A549 (cell line): ENCODE measurements around the gene NOXO1. TPM values are rescaled to one million over a fixed set of nuclear protein-coding genes. Genes with fewer than 3 reads are reported as not detected.

Experiments used
- ATAC-seq, 2 experiments: fragments of 200-7000 bp in 1 of 2; fragments of >200 bp in 1 of 2; cut with Nextera tagmentation in 1 of 2; cut with Tn5 transposase in 1 of 2; 3 replicates each; pipeline versions ENCODE4 v1.8.0 to v1.9.1; 2018 to 2020; ENCODE audit warnings: mild to moderate bottlenecking in 1 of 2, moderate library complexity in 1 of 2
- CTCF ChIA-PET: fragments of 300-600 bp; sonication (Branson Sonifier 250); formaldehyde crosslinking; extraction: SDS; loops from one replicate; lab custom pipeline; 2021; ENCODE audit warnings: antibody characterized with exemption, inconsistent platforms; lab: Yijun Ruan, JAX
- POLR2A ChIA-PET: fragments of 350-600 bp; formaldehyde crosslinking; extraction: SDS; loops from one replicate; lab custom pipeline; 2021; ENCODE audit warnings: antibody characterized with exemption, inconsistent platforms; lab: Yijun Ruan, JAX
- DNase-seq, 2 experiments: peaks; one replicate each; pipeline versions ENCODE4 v3.0.0 to v3.0.0-alpha.2; 2011 to 2016; ENCODE audit warnings: low read depth in 1 of 2, low spot score in 1 of 2
- FAIRE-seq: peaks from 2 replicates; lab custom pipeline; 2011; peaks lifted over from hg19 to GRCh38; lab: Jason Lieb, UNC
- H3K27ac ChIP-seq, 2 experiments: fragments of >200 bp; sonication (Bioruptor Twin); formaldehyde crosslinking; 3 replicates each; pipeline ENCODE4 v1.5.1; 2016 to 2017
- H3K4me1 ChIP-seq: fragments of >200 bp; sonication (Bioruptor Twin); formaldehyde crosslinking; 3 replicates; pipeline ENCODE4 v1.6.1; 2016
- H3K4me2 ChIP-seq: fragments of >200 bp; sonication (Bioruptor Twin); formaldehyde crosslinking; 3 replicates; pipeline ENCODE4 v1.6.1; 2016
- H3K4me3 ChIP-seq: fragments of >200 bp; sonication (Bioruptor Twin); formaldehyde crosslinking; 3 replicates; pipeline ENCODE4 v1.5.1; 2016
- H3K9me3 ChIP-seq: fragments of >200 bp; sonication (Bioruptor Twin); formaldehyde crosslinking; 3 replicates; pipeline ENCODE4 v1.6.1; 2016
- BCL3 ChIP-seq: fragments of >200 bp; sonication (Bioruptor Twin); formaldehyde crosslinking; IDR thresholded peaks from 3 replicates; pipeline ENCODE4 v1.6.1; 2016
- BHLHE40 ChIP-seq: IDR thresholded peaks from 2 replicates; pipeline ENCODE4 v1.6.1; 2012; ENCODE audit warnings: low read depth, low read length, inconsistent platforms
- CBX2 ChIP-seq: fragments of 200-600 bp; sonication (generic); IDR thresholded peaks from 2 replicates; pipeline ENCODE4 v1.6.1; 2016; ENCODE audit warnings: low read depth, mild to moderate bottlenecking, borderline replicate concordance
- CBX8 ChIP-seq: fragments of 200-600 bp; sonication (generic); IDR thresholded peaks from 2 replicates; pipeline ENCODE4 v1.6.1; 2016
- CEBPB ChIP-seq, 2 experiments: fragments of >200 bp in 1 of 2; sonication (Bioruptor Twin) in 1 of 2; formaldehyde crosslinking in 1 of 2; IDR thresholded peaks; 2 replicates each; pipeline ENCODE4 v1.6.1; 2012 to 2016
- CHD2 ChIP-seq: fragments of 150-350 bp; IDR thresholded peaks from 2 replicates; pipeline ENCODE4 v1.6.1; 2014; ENCODE audit warnings: low read length; ENCODE audit not compliant: partially characterized antibody
- CHD4 ChIP-seq: fragments of 200-600 bp; sonication (generic); IDR thresholded peaks from 2 replicates; pipeline ENCODE4 v1.6.1; 2016; ENCODE audit warnings: antibody characterized with exemption, mild to moderate bottlenecking, borderline replicate concordance
- E2F6 ChIP-seq: IDR thresholded peaks from 2 replicates; pipeline ENCODE4 v1.6.1; 2012; ENCODE audit warnings: low read depth, borderline replicate concordance
- EHF ChIP-seq: fragments of 250-450 bp; sonication (Bioruptor Pico); IDR thresholded peaks from 2 replicates; pipeline ENCODE4 v1.5.0; 2020; ENCODE audit warnings: mild to moderate bottlenecking
- ELK1 ChIP-seq: fragments of 150-350 bp; IDR thresholded peaks from 2 replicates; pipeline ENCODE4 v1.6.1; 2014; ENCODE audit warnings: low read depth, mild to moderate bottlenecking, low read length
- EP300 ChIP-seq, 2 experiments: fragments of >200 bp; sonication (Bioruptor Twin); formaldehyde crosslinking; IDR thresholded peaks; 2 replicates in 1 of 2; 3 replicates in 1 of 2; pipeline ENCODE4 v1.6.1; 2016 to 2017
- FOSL2 ChIP-seq, 2 experiments: fragments of 450-650 bp in 1 of 2; fragments of >200 bp in 1 of 2; sonication (Bioruptor Twin) in 1 of 2; formaldehyde crosslinking; IDR thresholded peaks; 2 replicates each; pipeline versions ENCODE4 v1.5.0 to v1.6.1; 2016 to 2020; ENCODE audit warnings: mild to moderate bottlenecking in 1 of 2, moderate library complexity in 1 of 2
- GATA3 ChIP-seq: IDR thresholded peaks from 2 replicates; pipeline ENCODE4 v1.6.1; 2012; ENCODE audit warnings: borderline replicate concordance
- HES2 ChIP-seq: fragments of >200 bp; sonication (Bioruptor Twin); formaldehyde crosslinking; IDR thresholded peaks from 2 replicates; pipeline ENCODE4 v1.6.1; 2016
- HOXA7 ChIP-seq: fragments of 250-450 bp; sonication (Bioruptor Pico); IDR thresholded peaks from 2 replicates; pipeline ENCODE4 v1.5.0; 2020; ENCODE audit warnings: mild to moderate bottlenecking, moderate library complexity
- JUN ChIP-seq, 2 experiments: fragments of >200 bp; sonication (Bioruptor Twin); formaldehyde crosslinking; IDR thresholded peaks; 2 replicates in 1 of 2; 3 replicates in 1 of 2; pipeline ENCODE4 v1.6.1; 2016 to 2017
- MAFK ChIP-seq: fragments of 450-650 bp; IDR thresholded peaks from 2 replicates; pipeline ENCODE4 v1.6.1; 2014; ENCODE audit not compliant: partially characterized antibody
- MAZ ChIP-seq: fragments of 150-350 bp; IDR thresholded peaks from 2 replicates; pipeline ENCODE4 v1.6.1; 2014; ENCODE audit warnings: antibody characterized with exemption, low read depth, low read length, borderline replicate concordance
- NFE2L2 ChIP-seq: fragments of 150-350 bp; conservative IDR thresholded peaks from 2 replicates; pipeline ENCODE4 v1.6.1; 2014; ENCODE audit warnings: low read length
- NPAS2 ChIP-seq: fragments of 250-450 bp; sonication (Bioruptor Pico); IDR thresholded peaks from 2 replicates; pipeline ENCODE4 v1.8.0; 2022; ENCODE audit warnings: mild to moderate bottlenecking, moderate library complexity, borderline replicate concordance
- NR3C1 ChIP-seq: fragments of >200 bp; sonication (Bioruptor Twin); formaldehyde crosslinking; IDR thresholded peaks from 3 replicates; pipeline ENCODE4 v1.6.1; 2017
- PHF8 ChIP-seq: fragments of 200-600 bp; sonication (generic); IDR thresholded peaks from 2 replicates; pipeline ENCODE4 v1.6.1; 2016; ENCODE audit warnings: low read depth, mild to moderate bottlenecking, antibody characterized with exemption, moderate library complexity, borderline replicate concordance
- POLR2A ChIP-seq: IDR thresholded peaks from 2 replicates; pipeline ENCODE4 v1.6.1; 2012; ENCODE audit warnings: mild to moderate bottlenecking, low read length
- POLR2AphosphoS2 ChIP-seq: conservative IDR thresholded peaks from 2 replicates; pipeline ENCODE4 v1.6.1; 2012; ENCODE audit warnings: low read length, improper control_type of control experiment, inconsistent platforms
- RNF2 ChIP-seq: fragments of 200-600 bp; sonication (generic); IDR thresholded peaks from 2 replicates; pipeline ENCODE4 v1.6.1; 2016; ENCODE audit warnings: low read depth, mild to moderate bottlenecking, antibody characterized with exemption, moderate library complexity, borderline replicate concordance
- SMC3 ChIP-seq: fragments of >200 bp; sonication (Bioruptor Twin); formaldehyde crosslinking; IDR thresholded peaks from 3 replicates; pipeline ENCODE4 v1.6.1; 2018; ENCODE audit warnings: inconsistent platforms
- SREBF2 ChIP-seq: fragments of 450-650 bp; IDR thresholded peaks from 2 replicates; pipeline ENCODE4 v1.6.1; 2014; ENCODE audit warnings: mild to moderate bottlenecking, moderate library complexity
- TFCP2L1 ChIP-seq: fragments of 250-450 bp; sonication (Bioruptor Pico); IDR thresholded peaks from 2 replicates; pipeline ENCODE4 v1.5.0; 2021; ENCODE audit warnings: mild to moderate bottlenecking
- USF2 ChIP-seq: fragments of 450-650 bp; IDR thresholded peaks from 2 replicates; pipeline ENCODE4 v1.6.1; 2014; ENCODE audit warnings: antibody characterized with exemption
- ZC3H11A ChIP-seq: fragments of 450-650 bp; IDR thresholded peaks from 2 replicates; pipeline ENCODE4 v1.6.1; 2014; ENCODE audit warnings: antibody characterized with exemption, mild to moderate bottlenecking
- ZFP36 ChIP-seq: fragments of 450-650 bp; IDR thresholded peaks from 2 replicates; pipeline ENCODE4 v1.6.1; 2014; ENCODE audit warnings: borderline replicate concordance; ENCODE audit not compliant: partially characterized antibody
- ZNF302 ChIP-seq: fragments of 250-450 bp; sonication (Bioruptor Pico); IDR thresholded peaks from 2 replicates; pipeline ENCODE4 v1.9.0; 2021; ENCODE audit warnings: inconsistent platforms, mild to moderate bottlenecking, moderate library complexity
- WGBS: methylation state at CpG from one replicate; pipeline ENCODE4 v1.1.6; 2017; ENCODE audit errors: missing lambda C conversion rate; 5-methylcytosine and 5-hydroxymethylcytosine counted together
- polyA plus RNA-seq, 4 experiments: library from polyadenylated mRNA; depleted of rRNA in 3 of 4; stranded (reverse); fragments of >200 nt; fragmentation: RNase III in 1 of 4; extraction: RNeasy Plus Mini Kit Qiagen cat#74134 plus additional on column Dnase treatment in 1 of 4; gene quantifications; 2 replicates in 3 of 4; 3 replicates in 1 of 4; pipeline ENCODE4 v1.2.3, GENCODE V29; 2011 to 2017

NOXO1 gene
- polyA plus RNA-seq, 2 of the 4 experiments (the other 2 are of a cell fraction) = 0.32 TPM; not detected in 1

- no peak for TF ChIP-seq FOSL2 (IDR thresholded peaks at IDR 0.05)
- TF ChIP-seq FOSL2 (CRISPR knock-in tag; IDR thresholded peaks at IDR 0.05) = no peak
- peak in 1 of 2 experiments; percentile 76; a peak in 4 of 5 replicates for TF ChIP-seq JUN (IDR thresholded peaks at IDR 0.05)
- TF ChIP-seq, all 56 proteins: peak for 3
Observed at GRCh38 chr16:1961651-1962067, 19.6 kb downstream of the NOXO1 start (continued).

- Histone ChIP-seq H3K9me3 (no peaks in the 10 kb centered on the region), H3K4me1 (peaks cover 33% of the 10 kb centered on the region), H3K4me2 (peak overlapping the region; percentile 94), H3K27ac (peak overlapping the region; percentile 92 to 97), H3K4me3 (peak overlapping the region; percentile 88)
- ChIA-PET CTCF (interaction anchor here (0.7 to 1.7 kb wide), 5 partner anchors 9 to 180 kb away, joined by 3 to 9 read pairs (median 3); no protein-coding TSS in a partner anchor), POLR2A (interaction anchor here (0.8 to 2.2 kb wide), 6 partner anchors 9 to 194 kb away, joined by 3 to 9 read pairs (median 6); partner anchors contain the start of genes MSRB1, NUBP2, SPSB3 and TBL3)
- WGBS = 28% methylated on average over 20 of the region's 20 CpGs
- DNase-seq = peak in 1 of 2 experiments; percentile 72
- no peak for FAIRE-seq
- peak; percentile 30 to 42 for ATAC-seq
- no peak for TF ChIP-seq CBX2
- no peak for TF ChIP-seq BHLHE40
- no peak for TF ChIP-seq SMC3
- TF ChIP-seq NPAS2 (CRISPR knock-in tag) = no peak
- TF ChIP-seq MAZ = no peak
- TF ChIP-seq USF2 = no peak; the same call in 1 of the 2 replicates
- no peak for TF ChIP-seq NFE2L2
- TF ChIP-seq MAFK = no peak
- no peak for TF ChIP-seq SREBF2
- TF ChIP-seq PHF8 = no peak
- no peak for TF ChIP-seq HES2
- no peak for TF ChIP-seq ZC3H11A
- TF ChIP-seq TFCP2L1 (CRISPR knock-in tag) = peak; percentile 96
- TF ChIP-seq ZNF302 (CRISPR knock-in tag) = no peak
- no peak for TF ChIP-seq E2F6
- no peak for TF ChIP-seq NR3C1
- no peak for TF ChIP-seq RNF2
- peak; percentile 60 for TF ChIP-seq POLR2A
- TF ChIP-seq CHD2 = no peak
- TF ChIP-seq CEBPB (IDR thresholded peaks at IDR 0.05) = no peak; a peak in 1 of 4 replicates
- no peak; the same call in 1 of the 2 replicates for TF ChIP-seq GATA3
- TF ChIP-seq HOXA7 (CRISPR knock-in tag) = peak; percentile 94
- TF ChIP-seq CHD4 = no peak
- no peak for TF ChIP-seq ZFP36
- no peak for TF ChIP-seq ELK1
- TF ChIP-seq EHF (CRISPR knock-in tag) = peak; percentile 36; the same call in 1 of the 2 replicates
- no peak for TF ChIP-seq EP300 (IDR thresholded peaks at IDR 0.05)
- TF ChIP-seq POLR2AphosphoS2 = peak; percentile 94
- no peak for TF ChIP-seq CBX8
- TF ChIP-seq BCL3 = peak; percentile 95
Observed at GRCh38 chr16:1960665-1961630, 20.3 kb downstream of the NOXO1 start.
